Activated CD8-positive, alpha-beta T cell treated with anti-CD3 and anti-CD28 coated beads for 36 hours (primary cell): ENCODE data around the gene IL10RB. TPM values are rescaled to one million over a fixed set of nuclear protein-coding genes. Genes with fewer than 3 reads are reported as not detected.
"Not testable (repeated sequence)": the region's sequence is repeated elsewhere in the genome, so short reads cannot be mapped to it uniquely, and the experiment has no call there.

Source experiments
- ATAC-seq: fragments of 200-7000 bp; cut with Tn5 transposase; one replicate; pipeline ENCODE4 v1.10.0; 2021; ENCODE audit warnings: mild to moderate bottlenecking, moderate library complexity
- CTCF ChIA-PET: fragments of 350-600 bp; sonication (Branson Sonifier 250); formaldehyde crosslinking; loops from one replicate; lab custom pipeline; 2021; ENCODE audit warnings: antibody characterized with exemption; lab: Charles Lee
- POLR2A ChIA-PET: fragments of 350-600 bp; sonication (Branson Sonifier 250); formaldehyde crosslinking; loops from one replicate; lab custom pipeline; 2021; ENCODE audit warnings: antibody characterized with exemption; lab: Charles Lee
- DNase-seq: peaks from one replicate; pipeline ENCODE4 v3.0.0-alpha.2; 2020
- H3K27ac Mint-ChIP-seq: one replicate; pipeline ENCODE4 v1.8.0; 2021; ENCODE audit warnings: mild to moderate bottlenecking, mixed read lengths
- H3K27me3 Mint-ChIP-seq: one replicate; pipeline ENCODE4 v1.8.0; 2021; ENCODE audit warnings: mixed read lengths
- H3K36me3 Mint-ChIP-seq: one replicate; pipeline ENCODE4 v1.8.0; 2021; ENCODE audit warnings: low read depth, mixed read lengths
- H3K4me1 Mint-ChIP-seq: one replicate; pipeline ENCODE4 v1.8.0; 2021; ENCODE audit warnings: low read depth, mixed read lengths
- H3K4me3 Mint-ChIP-seq: one replicate; pipeline ENCODE4 v1.8.0; 2021; ENCODE audit warnings: mild to moderate bottlenecking, moderate library complexity, mixed read lengths
- H3K9me3 Mint-ChIP-seq: one replicate; pipeline ENCODE4 v1.8.0; 2021; ENCODE audit warnings: mixed read lengths
- intact Hi-C: fragments of 100-400 bp; cut with micrococcal nuclease; formaldehyde crosslinking; loops from one replicate; pipeline ENCODE4 v1.10.0; 2022
- total RNA-seq, 2 experiments: library from RNA; stranded (reverse); gene quantifications; one replicate each; pipeline ENCODE4 v1.2.3, GENCODE V29; 2021
- TF ChIP-seq, protein P1 (sequence below): fragments of 200-600 bp; IDR thresholded peaks from one replicate; pipeline ENCODE4 v1.8.0; 2022; ENCODE audit warnings: antibody characterized with exemption, mild to moderate bottlenecking

Gene IL10RB
- total RNA-seq, 2 experiments from 2014 or later = 25.0 to 30.5 TPM

- no peak overlapping the region for H3K4me3 Mint-ChIP-seq
- peaks cover 2% of the 10 kb centered on the region for H3K27me3 Mint-ChIP-seq
- H3K27ac Mint-ChIP-seq = no peak overlapping the region
- DNase-seq = no peak
- ChIA-PET POLR2A (no interaction called here), CTCF (interaction anchor here (1.2 to 1.9 kb wide), 3 partner anchors 15 to 118 kb away, joined by 3 to 6 read pairs (median 3); no protein-coding TSS in a partner anchor)
- intact Hi-C loops = no loop called here
- H3K36me3 Mint-ChIP-seq = no peaks in the 10 kb centered on the region
- H3K4me1 Mint-ChIP-seq = no peaks in the 10 kb centered on the region
- TF ChIP-seq, protein P1, sequence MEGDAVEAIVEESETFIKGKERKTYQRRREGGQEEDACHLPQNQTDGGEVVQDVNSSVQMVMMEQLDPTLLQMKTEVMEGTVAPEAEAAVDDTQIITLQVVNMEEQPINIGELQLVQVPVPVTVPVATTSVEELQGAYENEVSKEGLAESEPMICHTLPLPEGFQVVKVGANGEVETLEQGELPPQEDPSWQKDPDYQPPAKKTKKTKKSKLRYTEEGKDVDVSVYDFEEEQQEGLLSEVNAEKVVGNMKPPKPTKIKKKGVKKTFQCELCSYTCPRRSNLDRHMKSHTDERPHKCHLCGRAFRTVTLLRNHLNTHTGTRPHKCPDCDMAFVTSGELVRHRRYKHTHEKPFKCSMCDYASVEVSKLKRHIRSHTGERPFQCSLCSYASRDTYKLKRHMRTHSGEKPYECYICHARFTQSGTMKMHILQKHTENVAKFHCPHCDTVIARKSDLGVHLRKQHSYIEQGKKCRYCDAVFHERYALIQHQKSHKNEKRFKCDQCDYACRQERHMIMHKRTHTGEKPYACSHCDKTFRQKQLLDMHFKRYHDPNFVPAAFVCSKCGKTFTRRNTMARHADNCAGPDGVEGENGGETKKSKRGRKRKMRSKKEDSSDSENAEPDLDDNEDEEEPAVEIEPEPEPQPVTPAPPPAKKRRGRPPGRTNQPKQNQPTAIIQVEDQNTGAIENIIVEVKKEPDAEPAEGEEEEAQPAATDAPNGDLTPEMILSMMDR = no peak
- no peak for ATAC-seq
- H3K9me3 Mint-ChIP-seq = no peaks in the 10 kb centered on the region
These were observed 51.8 kb downstream of the IL10RB start for GRCh38 chr21:33317786-33318486.

DNA sequence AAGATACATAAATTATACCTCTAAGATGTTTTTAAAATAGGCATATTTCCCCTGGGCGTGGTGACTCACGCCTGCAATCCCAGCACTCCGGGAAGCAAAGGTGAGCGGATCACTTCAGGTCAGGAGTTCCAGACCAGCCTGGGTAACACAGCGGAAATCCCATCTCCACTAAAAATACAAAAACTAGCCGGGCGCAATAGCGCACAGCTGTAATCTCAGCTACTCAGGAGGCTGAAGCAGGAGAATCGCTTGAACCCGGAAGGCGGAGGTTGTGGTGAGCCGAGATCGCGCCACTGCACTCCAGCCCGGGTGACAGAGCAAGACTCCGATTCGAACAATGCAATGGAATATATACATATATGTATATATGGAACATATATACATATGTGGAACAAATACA, 54.8 kb downstream of the IL10RB start:
- H3K4me3 Mint-ChIP-seq, H3K27me3 Mint-ChIP-seq, ATAC-seq, H3K4me1 Mint-ChIP-seq, H3K27ac Mint-ChIP-seq, intact Hi-C loops, H3K36me3 Mint-ChIP-seq, H3K9me3 Mint-ChIP-seq: not testable (repeated sequence)
- CTCF ChIA-PET = interaction anchor here (0.9 to 1.5 kb wide), 3 partner anchors 11 to 21 kb away, joined by 3 read pairs; no protein-coding TSS in a partner anchor
- DNase-seq = peak; percentile 22
- POLR2A ChIA-PET = interaction anchor here (0.6 to 1.6 kb wide), 2 partner anchors 54 to 910 kb away, joined by 3 to 4 read pairs; no protein-coding TSS in a partner anchor

DNA sequence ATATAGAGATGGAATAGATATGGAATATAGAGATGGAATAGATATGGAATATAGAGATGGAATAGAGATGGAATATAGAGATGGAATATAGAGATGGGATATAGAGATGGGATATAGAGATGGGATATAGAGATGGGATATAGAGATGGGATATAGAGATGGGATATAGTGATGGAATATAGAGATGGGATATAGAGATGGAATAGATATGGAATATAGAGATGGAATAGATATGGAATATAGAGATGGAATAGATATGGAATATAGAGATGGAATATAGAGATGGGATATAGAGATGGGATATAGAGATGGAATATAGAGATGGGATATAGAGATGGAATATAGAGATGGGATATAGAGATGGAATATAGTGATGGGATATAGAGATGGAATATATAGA, 57.4 kb downstream of the IL10RB start:
- peaks cover 23% of the 10 kb centered on the region for H3K4me1 Mint-ChIP-seq
- CTCF ChIA-PET, intact Hi-C loops, H3K27ac Mint-ChIP-seq, DNase-seq, H3K4me3 Mint-ChIP-seq, POLR2A ChIA-PET, ATAC-seq, H3K36me3 Mint-ChIP-seq, H3K9me3 Mint-ChIP-seq, H3K27me3 Mint-ChIP-seq: not testable (repeated sequence)

DNA sequence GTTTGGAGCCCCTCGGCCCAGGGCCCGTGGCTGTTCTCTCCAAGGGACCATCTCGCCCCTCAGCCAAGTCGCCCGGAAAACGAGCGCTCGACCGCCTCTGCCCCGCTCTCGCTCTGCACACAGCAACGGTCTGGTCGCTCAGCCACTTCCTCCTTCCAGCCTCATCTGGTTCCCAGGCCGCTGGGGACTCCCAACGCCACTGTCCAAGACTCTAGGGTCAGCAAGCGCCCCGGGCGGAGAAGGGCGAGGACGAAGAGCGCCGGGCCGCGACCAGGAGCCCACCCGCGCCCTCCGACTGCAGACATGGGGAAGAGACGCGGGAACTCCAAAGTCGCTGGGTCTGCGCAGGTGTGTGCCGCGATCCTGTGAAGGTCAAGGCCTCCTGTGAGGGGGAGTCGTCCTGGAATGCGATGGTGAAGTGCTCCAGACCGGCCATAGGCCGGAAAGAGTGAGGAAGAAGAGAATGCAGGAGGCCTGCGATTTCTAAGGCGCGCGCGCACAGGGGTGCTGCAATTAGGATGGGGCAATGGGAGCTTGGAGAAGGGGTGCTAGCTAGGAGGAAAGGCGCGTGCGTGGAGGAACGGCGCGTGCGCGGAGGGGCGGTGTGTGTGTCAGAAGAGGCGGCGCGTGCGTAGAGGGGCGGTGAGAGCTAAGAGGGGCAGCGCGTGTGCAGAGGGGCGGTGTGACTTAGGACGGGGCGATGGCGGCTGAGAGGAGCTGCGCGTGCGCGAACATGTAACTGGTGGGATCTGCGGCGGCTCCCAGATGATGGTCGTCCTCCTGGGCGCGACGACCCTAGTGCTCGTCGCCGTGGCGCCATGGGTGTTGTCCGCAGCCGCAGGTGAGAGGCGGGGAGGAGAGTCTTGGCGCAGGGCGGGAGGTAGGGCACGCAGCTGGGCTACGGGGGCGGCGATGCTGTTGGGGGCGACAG, 58.4 kb downstream of the IL10RB start, which contains the start of gene IFNAR1:
TSS of gene IFNAR1 (plus strand) at position 680 of the 931 bp plus-strand sequence. CDS start at position 766, 86 bp downstream.
- H3K36me3 Mint-ChIP-seq = peaks cover 5% of the 10 kb centered on the region

GRCh38 chr21:33325222-33326067, 59.3 kb downstream of the IL10RB start:
- DNase-seq (peak; percentile 82), ATAC-seq (peak; percentile 43)
- Mint-ChIP-seq H3K27me3 (no peaks in the 10 kb centered on the region), H3K4me3 (no peak overlapping the region), H3K9me3 (no peaks in the 10 kb centered on the region), H3K36me3 (peaks cover 5% of the 10 kb centered on the region), H3K4me1 (peaks cover 33% of the 10 kb centered on the region), H3K27ac (no peak overlapping the region)
- TF ChIP-seq, protein P1 = no peak
- ChIA-PET CTCF (interaction anchor here (0.8 to 2.0 kb wide), 15 partner anchors 12 to 128 kb away, joined by 3 to 22 read pairs (median 4); no protein-coding TSS in a partner anchor), POLR2A (interaction anchor here (0.6 to 1.9 kb wide), 15 partner anchors 9 to 809 kb away, joined by 3 to 8 read pairs (median 4); partner anchors contain the start of genes IL10RB and TMEM50B)
- intact Hi-C loops = loop anchor here (5.0 kb wide), 1 partner anchor 57 kb away; no protein-coding TSS in a partner anchor

More for the DNA sequence above, 58.4 kb downstream of the IL10RB start, which contains the start of gene IFNAR1:
- peaks cover 27% of the 10 kb centered on the region for H3K4me1 Mint-ChIP-seq
- no peak within 1 kb of the TSS for H3K27ac Mint-ChIP-seq
- no peaks in the 10 kb centered on the region for H3K9me3 Mint-ChIP-seq
- ChIA-PET CTCF (interaction anchor here (0.8 to 2.0 kb wide), 15 partner anchors 11 to 127 kb away, joined by 3 to 22 read pairs (median 4); no protein-coding TSS in a partner anchor), POLR2A (interaction anchor here (0.6 to 1.9 kb wide), 14 partner anchors 10 to 809 kb away, joined by 3 to 8 read pairs (median 4); partner anchors contain the start of genes IL10RB and TMEM50B)
- ATAC-seq (peak; percentile 93), DNase-seq (peak; percentile 100)
- no peak within 1 kb of the TSS for H3K4me3 Mint-ChIP-seq
- intact Hi-C loops = loop anchor here (5.0 kb wide), 1 partner anchor 58 kb away; no protein-coding TSS in a partner anchor
- TF ChIP-seq, protein P1 = no peak
- H3K27me3 Mint-ChIP-seq = no peaks in the 10 kb centered on the region
